Right renal pelvis (tissue), 4 donors: ENCODE results near the gene RAC2. TPM values are rescaled to one million over a fixed set of nuclear protein-coding genes. Genes with fewer than 3 reads are reported as not detected.
"Not testable (repeated sequence)": the region's sequence is repeated elsewhere in the genome, so short reads cannot be mapped to it uniquely, and the experiment has no call there.

ENCODE experiments used
- DNase-seq, 4 donors: peaks; one replicate each; pipeline ENCODE4 v3.0.0-alpha.2; 2013; ENCODE audit warnings: low read depth in 4 of 4, low spot score in 3 of 4, missing footprints in 1 of 4
- polyA plus RNA-seq, 4 donors: library from polyadenylated mRNA; unstranded; fragments of 120-200 nt; gene quantifications; one replicate each; pipeline ENCODE4 v1.2.1, GENCODE V29; 2013; ENCODE audit not compliant: insufficient read length in 4 of 4

RAC2 gene
- polyA plus RNA-seq, 4 donors: 6.5 to 9.1 (median 7.2) TPM

DNA sequence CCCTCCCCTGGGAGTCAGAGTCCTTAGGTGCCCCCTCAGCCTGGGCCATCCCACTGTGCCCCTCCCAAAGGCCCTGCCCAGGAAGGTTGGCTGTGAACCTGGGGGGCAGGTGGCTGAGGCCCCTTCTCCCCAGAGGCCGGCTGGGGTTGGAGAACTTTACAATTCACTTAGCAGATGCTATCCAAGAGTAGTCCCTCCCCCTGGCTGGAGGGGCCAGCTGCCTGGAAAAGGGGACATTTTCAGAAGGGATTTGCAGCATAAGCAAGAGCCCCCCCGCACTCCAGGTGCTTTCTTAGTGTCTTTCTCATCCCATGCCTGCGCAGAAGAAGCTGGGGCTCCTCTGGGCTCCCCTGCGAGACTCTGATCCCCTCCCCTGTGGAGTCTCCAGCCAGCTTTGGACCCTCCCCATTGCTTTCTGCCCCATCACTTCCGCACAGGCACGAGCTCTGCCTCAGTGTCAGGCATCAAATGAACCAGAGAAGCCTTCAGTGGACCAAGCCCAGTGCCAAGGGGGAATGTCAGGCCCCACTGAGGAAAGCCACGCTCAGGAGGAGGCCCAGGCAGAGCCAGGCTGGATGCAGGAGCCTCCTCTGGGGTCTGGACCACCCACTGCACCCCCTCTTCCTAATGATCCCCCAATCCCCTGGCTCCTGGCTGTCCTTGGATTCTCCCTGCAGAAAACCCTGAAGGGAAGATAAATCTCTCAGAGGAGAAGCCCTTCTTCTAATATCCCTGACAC lies 35.5 kb downstream of the RAC2 start:
- no peak for DNase-seq

DNA sequence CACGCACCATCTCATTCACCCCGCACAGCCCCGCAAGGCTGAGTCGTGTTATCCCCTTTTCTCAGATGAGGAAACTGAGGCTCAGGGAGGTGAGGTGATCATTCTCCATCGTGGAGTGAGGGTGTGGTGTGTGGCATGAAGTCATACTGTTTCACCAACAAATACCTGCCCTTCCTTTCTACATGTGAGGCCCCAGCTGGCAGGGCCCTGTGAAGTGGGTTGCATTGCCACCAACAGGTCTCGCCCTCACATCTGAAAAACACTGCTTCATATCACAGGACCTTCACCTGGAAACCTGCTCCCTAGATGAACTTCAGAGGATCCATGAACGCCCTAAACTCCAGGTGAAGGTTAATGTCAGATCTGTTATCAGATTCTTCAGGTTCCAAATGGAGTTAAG lies 36.1 kb downstream of the RAC2 start:
- DNase-seq: no peak

DNA sequence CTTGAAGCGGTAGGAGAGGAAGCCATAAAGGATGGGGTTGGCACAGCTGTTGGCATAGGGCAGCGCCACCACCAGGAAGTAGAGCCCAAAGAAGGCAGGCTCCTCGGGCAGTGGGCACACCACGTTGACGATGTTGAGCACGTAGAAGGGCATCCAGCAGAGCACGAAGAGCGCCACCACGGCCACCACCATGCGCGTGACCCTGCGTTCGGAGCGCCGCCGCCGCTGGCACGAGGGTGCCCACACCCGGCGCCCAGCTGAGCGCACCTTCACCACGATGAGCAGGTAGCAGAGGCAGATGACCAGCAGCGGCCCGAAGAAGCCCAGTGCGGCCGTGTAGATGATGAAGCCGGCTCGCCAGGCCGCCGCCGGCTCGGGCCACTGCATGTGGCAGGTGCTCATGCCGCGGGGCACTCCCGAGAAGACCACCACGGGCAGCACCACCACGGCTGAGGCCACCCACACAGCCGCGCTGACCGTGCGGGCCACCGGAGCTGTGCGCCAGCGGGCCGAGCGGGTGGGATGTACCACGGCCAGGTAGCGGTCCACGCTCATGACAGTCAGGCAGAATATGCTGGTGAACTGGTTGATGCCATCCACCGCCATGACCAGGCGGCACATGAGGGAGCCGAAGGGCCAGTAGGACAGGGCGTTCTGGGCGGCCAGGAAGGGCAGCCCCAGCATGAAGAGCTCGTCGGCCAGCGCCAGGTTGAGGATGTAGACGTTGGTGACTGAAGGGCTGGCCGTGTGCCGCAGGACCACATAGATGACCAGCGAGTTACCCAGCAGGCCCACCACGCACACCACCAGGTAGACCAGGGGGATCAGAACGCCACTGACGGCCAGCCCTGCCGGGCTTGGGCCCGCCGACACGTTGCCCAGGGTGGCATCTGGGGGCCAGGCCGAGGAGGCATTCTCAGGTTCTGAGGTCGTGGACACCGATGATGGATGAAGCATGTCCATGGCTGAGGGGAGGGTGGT lies 36.9 kb downstream of the RAC2 start:
- DNase-seq: no peak

DNA sequence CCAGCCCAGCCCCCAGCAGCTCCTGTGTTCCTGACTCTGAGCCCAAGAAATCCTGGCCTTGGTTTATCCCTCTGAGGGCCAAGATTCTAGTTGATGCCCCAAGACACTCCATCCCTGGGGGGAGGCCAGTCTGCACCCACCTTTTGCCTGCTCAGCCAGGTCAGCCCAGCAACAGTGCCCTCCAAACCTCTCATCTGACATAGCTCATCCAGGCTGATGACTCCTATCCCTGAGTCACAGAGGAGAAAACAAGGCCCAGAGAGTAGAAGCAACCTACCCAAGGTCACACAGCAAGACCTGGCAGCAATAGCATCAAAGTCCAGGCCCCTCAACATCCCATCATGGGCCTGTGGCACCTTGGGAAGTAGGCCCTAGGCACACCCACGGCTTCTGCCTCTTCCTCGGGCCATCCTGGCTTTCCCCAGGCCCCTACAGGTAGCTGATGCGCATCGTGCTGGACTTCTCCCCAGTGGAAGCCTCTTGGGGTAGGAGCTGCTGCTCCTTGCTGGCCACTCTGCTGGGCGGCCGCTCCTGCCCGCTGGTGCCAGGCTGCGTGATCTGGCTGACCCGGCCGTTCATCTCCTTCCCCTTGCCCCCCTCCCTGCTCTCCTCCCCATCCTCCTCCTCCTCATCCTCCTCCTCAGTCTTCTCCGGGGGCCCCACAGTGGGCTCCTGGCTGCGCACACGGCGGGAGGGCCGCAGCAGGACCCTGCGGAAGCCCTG lies 37.8 kb downstream of the RAC2 start:
- no peak for DNase-seq

DNA sequence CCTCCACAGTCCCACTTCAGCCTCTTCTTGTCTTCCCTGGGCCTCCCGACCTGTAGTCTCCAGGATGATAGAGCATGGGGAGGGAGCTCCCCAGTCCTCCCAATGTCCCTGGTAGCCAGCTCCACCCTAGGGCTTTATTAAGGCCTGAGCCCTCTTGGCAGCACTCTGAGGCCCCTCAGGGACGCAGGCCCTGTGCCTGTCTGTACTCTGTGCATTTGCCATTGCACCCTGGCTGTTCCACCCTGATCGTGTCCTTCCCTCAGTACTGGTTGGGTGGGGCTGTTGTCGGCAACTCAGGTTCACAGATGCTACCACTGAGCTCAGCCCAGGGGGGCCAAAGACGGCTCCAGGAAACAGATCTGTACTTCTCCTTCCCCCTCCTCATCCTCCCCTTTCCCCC lies 39.0 kb downstream of the RAC2 start:
- DNase-seq: no peak

DNA sequence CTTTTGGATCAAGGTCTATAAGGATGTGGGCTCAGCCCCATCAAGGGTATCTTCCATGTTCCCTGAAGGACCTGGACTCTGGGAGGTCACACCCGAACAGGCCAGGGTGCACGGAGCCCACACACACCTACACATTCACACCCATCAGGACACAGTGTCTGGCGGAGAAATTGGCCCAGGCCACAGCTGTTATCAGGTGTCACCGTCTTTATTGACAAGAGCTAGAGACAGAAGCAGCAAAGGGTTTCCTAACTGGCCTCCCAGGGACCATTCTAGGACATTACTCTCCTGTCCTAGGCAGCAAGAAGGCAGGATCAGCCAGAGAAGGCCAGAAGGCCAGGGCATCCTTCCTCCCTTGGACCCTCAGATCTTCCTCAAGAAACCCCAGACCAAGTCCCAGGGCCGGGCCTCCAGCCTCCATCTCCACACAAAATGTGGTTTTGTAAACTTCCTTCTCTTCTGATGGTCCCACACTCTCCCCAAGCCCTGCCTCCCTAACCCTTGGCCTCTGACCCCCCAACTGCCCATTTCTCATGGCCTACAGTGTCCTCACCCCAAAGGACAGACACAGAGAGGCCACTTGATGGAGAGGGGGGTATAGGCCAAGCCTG lies 39.9 kb downstream of the RAC2 start:
- DNase-seq: no peak

DNA sequence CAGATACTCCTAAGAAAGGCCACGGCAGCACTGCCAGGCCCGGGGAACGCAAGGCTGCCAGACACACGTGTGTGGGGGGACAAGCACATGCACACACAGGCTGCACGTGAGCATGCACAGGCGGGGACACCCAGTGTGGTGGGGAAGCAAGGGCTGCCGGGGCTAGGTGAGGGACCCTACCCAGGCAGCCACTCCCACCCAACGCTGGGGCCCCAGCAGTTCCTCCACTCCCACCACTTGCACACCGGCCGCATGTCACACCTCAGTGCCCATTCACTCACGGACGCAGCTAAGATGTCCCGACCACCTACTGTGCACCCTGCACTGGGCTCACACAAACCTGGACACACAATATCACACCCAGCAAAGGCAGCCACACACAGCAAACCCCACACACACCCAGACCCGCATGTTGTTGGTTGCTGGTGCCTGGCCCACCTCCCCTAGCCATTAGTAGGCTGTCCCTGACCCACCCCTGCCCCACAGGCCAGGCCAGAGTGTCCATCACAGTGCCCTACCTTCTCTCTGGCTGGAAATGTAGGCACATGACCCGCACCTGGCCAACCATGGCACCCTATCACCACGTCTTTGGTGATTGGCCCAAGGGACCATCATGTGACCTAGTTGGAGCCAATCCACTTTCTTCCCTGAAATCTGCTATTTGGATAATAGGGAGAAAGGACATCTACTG lies 40.6 kb downstream of the RAC2 start:
- DNase-seq: no peak

DNA sequence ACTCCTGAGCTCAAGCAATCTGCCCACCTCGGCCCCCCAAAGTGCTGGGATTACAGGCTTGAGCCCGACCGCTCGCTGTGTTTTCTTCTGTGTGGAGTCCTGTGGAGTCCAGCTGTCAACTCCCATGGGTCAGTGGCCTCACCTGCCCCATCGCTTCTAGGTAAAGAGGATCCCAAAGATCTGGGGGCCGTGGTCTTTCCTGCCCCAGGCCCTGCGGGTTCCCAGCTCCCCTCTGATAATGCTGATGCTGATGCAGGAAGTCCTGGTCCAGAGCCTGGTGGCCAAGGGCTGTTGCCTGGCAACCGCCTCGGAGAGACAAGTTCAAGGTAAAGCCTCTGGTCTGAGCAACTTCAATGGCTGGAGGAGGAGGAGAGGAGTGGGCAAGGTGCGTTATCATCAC lies 41.4 kb downstream of the RAC2 start:
- DNase-seq: no peak

DNA sequence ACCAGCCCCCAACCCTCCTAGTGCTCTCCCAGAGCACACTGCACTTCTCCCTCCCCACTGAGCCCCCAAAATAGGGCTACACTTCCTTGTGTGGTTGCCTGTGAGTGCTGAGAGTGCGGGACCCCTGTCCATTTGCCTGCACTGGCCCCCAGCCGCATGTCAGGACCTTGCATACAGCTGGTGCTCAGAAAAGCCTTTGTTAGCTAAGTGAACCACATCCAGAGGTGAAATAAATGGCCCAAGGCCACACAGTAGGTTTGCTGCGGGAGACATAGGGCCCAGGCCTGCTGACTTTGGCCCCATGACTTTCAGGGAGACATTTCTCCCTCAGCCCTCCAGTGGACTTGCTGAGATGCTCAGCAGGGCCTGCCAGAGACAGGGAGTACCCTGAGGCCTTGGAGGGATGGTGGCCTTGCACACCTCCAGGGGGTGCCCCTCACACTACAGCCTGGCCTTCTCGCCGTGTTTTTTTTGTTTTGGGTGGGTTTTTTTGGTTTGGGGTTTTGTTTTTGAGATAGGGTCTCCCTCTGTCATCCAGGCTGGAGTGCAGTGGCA lies 42.0 kb downstream of the RAC2 start:
- DNase-seq: no peak

DNA sequence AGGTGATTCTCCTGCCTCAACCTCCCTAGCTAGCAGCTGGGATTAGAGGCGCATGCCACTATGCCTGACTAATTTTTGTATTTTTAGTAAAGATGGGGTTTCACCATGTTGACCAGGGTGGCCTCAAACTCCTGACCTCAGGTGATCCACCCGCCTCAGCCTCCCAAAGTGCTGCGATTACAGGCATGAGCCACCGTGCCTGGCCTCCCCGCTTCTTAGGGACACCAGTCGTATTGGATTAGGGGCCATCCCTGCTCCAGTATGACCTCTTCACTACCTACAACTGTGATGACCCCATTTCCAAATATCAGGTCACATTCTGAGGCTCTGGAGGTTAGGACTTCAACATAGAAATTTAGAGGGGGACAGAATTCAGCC lies 42.6 kb downstream of the RAC2 start:
- DNase-seq: not testable (repeated sequence)

DNA sequence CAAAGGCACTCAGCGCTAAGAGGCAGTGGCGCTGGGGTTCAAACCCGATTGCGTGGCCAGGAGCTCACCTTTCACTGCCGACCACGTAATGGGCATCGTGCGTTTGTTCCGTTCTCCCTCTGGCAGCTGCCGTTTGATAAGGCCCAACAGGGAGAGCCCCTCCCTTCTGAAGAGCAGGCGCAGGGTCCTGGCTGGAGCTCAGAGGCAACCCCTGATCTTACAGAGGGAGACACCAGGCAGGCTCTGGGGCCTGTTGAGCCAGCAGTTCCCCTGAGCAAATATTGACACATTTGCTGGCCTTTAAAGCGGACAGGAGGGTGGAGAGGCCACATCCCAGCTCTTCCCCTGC lies 44.3 kb downstream of the RAC2 start:
- DNase-seq: no peak

DNA sequence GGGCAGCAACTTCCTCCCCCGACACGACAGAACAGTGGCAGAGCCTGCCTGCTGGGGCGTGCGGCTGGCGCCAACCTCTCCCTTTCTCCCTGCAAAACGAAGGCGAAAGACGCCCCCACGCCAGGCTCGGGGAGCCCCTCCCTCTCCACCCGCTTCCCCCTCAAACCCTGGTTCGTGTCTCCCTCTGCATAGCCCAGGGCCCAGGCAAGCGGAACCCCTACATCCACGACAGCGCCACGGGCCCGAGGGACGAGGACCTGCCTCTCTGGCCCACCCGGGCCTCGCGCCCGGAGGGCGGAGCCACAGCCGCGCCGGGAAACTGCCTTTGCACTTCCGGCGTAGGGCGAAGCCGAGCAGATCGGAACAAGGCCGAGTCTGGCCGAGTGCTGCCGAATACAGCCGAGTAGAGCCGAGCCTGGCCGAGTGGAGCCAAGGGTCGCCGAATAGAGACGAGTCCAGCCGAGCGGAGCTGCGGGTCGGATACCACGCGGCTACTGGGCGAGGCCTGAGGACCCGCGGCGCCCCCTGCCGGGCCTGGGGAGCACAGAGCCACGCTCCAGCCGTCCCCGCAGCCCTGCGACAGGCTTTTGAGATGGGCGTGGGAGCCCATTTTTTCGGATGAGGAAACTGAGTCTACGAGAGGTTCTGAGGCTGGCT lies 44.8 kb downstream of the RAC2 start:
- peak; percentile 97 to 99 (median 98) for DNase-seq

DNA sequence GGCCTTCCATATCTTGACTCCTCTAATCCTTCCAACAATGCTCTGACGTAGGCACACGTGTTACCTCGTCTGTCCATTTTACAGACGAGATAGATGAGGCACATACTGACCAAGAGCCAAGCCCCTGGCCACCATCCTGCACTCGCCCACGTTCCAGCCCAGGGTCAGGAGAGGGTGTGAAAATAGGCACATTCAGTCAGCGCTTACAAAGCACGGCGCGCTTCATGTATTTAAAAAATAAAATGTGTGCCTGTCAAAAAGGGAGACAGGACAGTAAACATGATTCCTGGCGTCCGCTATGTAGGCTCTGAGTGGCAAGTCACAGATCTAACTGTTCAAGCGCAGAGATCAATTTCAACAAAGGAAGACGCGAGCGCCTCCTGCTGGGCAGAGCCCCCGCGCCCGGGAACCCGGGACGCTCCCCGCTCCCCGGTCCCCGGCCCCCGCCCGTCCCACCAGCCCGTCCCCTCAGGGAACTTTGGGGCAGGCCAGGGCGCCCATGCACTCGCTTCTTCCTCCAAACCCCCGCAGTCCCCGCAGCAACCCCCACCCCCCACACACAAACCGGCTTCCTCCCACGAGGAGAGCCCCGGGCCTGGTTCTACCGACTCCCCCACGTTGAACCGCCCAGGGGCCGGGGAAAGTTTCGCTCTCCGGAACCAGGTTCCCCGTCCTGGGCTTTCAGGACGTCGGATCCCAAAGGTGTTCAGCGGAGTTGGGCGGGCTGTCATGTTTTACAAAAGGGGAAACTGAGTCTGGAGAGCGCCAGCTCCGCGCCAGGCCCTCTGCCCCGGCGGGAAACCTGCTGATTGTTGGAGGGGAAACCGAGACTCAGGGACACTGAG lies 45.6 kb downstream of the RAC2 start:
- DNase-seq: peak in 1 of 4 donors; percentile 67

DNA sequence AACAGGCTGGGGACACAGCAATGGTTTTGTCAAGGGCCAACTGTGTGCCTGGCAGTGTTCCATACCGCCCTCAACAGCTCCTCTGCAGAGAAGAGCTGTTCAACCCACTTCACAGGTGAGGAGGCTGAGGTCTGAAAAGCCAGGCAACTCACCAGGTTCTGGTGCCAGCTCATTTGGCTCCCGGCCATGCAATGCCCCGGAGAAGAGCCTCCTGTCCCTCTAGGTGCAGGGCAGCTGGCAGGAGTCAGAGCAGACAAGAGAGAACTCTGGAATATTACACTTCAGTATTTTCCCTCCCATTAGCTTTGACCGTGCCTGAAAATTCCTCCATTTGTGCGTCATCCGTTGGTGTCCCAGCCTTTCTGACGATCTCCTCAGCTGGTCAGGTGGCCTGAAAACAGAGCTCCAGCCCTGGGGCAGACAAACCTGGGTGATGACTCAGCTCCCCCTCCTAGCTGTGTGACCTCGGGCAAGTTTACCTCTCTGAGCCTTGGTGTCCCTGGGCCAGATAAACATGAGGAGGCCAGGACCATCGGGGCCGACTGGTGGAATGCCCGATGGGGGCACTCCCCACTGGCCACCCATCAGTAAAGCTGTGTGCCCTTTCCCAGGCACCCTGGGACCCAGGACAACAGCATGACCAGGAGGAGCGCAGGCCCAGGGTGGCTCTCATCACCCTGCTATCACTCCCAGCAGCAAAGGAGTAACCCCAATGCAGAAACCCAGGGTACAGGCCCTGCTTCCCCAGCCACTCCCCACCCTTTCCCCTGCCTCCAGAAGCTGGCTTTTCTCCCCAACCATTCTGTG lies 46.4 kb downstream of the RAC2 start:
- no peak for DNase-seq

DNA sequence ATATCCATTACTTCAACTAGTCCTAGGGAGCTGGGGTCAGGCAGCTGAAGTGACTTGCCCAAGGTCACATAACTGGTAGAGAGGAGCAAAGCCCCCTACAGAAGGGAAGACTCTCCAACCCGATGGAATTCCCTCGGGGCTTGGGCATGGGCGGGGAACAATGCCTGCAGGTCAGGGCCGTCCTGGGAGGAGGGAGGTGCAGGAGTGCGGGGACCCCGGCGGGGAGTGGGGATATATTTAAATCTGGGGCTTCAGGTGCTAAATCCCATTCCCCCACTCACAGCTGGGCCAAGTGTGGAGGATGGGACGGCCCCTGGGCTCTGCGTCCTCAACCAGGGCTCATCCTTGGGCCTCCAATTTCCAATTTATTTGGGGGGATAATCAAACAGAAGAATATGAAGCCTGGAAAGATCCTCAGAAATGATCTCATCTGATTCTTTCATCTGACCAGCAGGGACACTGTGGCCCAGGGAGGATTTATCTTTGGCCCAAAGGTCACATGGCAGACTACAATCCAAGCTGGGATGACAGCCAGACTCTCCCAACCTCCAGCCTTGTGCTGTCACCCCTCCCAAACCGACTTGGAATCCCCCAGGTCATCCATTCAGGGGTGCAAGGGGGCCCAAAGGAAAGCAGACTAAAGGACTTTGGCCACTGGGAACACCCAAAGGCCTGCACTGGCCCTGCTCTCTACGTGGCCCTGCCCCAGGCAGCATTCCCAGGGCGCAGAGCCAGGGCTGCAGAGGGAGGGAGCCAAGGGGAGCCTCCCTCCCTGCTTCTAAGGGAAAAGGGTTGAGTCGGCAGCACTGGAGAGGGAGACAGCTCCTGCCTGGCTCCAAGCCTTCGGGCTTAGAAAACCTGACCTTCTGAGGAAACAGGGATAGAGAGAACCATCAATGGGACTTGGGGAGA lies 47.3 kb downstream of the RAC2 start:
- no peak for DNase-seq

DNA sequence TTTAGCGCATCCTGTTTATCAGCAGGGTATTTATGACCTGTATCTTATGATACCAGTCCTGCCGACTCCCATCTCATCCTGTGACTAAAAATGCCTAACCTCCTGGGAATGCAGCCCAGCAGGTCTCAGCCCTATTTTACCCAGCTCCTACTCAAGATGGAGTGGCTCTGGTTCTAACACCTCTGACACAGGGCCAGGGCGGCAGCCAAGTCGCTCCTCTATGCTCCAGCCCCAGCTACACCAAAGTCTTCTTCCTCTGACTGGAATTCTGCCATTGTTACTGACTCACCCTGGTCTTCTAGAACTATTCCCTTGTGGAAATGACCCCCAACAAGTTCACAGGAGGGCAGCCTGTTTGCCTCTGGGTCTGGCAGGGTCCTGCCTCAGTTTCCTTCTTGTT lies 48.1 kb downstream of the RAC2 start:
- DNase-seq: no peak

DNA sequence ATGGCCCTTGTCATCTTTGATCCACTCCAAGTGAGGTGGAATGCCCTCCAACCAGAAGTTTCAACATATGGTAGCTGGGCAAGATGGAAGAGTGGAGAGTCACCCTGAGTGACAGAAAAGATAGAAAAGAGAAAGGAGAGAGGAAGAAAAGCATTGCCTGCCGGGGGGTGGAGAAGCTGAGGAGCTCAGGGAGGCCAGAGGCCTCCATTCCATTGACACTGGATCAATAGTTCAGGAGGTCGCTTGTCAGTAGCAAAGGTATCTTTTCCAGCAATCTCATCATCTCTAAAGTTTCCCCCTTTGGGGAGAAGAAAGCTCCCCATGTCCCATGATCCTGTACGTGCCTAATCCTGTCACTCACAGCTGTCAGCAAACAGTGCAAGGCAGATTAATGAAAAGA lies 49.3 kb downstream of the RAC2 start:
- no peak for DNase-seq
